NT2/D1 (cell line): ENCODE results near the gene GRAP.
"Not testable (repeated sequence)": the region's sequence is repeated elsewhere in the genome, so short reads cannot be mapped to it uniquely, and the experiment has no call there.

Source experiments
- YY1 ChIP-seq: IDR thresholded peaks from 2 replicates; pipeline ENCODE4 v1.6.1; 2011; ENCODE audit not compliant: insufficient read length, insufficient read depth
- ZNF274 ChIP-seq: IDR thresholded peaks from 2 replicates; pipeline ENCODE4 v1.6.1; 2011; ENCODE audit warnings: mild to moderate bottlenecking, low read depth, low read length

- not testable (repeated sequence) for TF ChIP-seq YY1, ZNF274
Observed at GRCh38 chr17:19077386-19077785, 30.6 kb upstream of the GRAP start.
